K562 (cell line): ENCODE results near the gene SIT1. TPM values are rescaled to one million over a fixed set of nuclear protein-coding genes. Genes with fewer than 3 reads are reported as not detected.

Source experiments
- ATAC-seq: fragments of 200-7000 bp; cut with Tn5 transposase; 3 replicates; pipeline ENCODE4 v1.9.1; 2020; ENCODE audit warnings: moderate library complexity
- Bru-seq: library from RNA; stranded (reverse); fragments of 400-500 nt; gene quantifications from one replicate; lab custom pipeline; 2021; lab: Mats Ljungman, UMichigan
- BruChase-seq, 2 experiments: library from RNA; stranded (reverse); fragments of 400-500 nt; gene quantifications; one replicate each; lab custom pipeline; 2021; lab: Mats Ljungman, UMichigan
- BruUV-seq: library from RNA; stranded (reverse); fragments of 400-500 nt; replicated peaks from 2 replicates; lab custom pipeline; 2021; lab: Mats Ljungman, UMichigan
- CTCF ChIA-PET: fragments of 300-600 bp; formaldehyde crosslinking; extraction: SDS; loops from one replicate; lab custom pipeline; 2021; ENCODE audit warnings: low intra/inter-chr PET ratio; lab: Yijun Ruan, JAX
- POLR2A ChIA-PET: fragments of 300-600, 350-650 bp; sonication (Branson Sonifier 250); formaldehyde crosslinking; extraction: SDS; loops from one replicate; lab custom pipeline; 2021; ENCODE audit warnings: antibody characterized with exemption, inconsistent platforms; lab: Yijun Ruan, JAX
- DNase-seq, 4 experiments: peaks; one replicate each; pipeline versions ENCODE4 v3.0.0 to v3.0.0-alpha.2; 2011 to 2018; ENCODE audit warnings: low spot score in 3 of 4, mixed read lengths in 3 of 4; ENCODE audit errors: extremely low read depth in 1 of 4
- FAIRE-seq: peaks from 2 replicates; lab custom pipeline; 2011; peaks lifted over from hg19 to GRCh38; lab: Jason Lieb, UNC
- H2AFZ ChIP-seq: 2 replicates; pipeline ENCODE4 v1.6.0; 2011; ENCODE audit warnings: low read depth, low read length, control low read depth, inconsistent platforms
- H3K27ac ChIP-seq: fragments of 200-600 bp; 3 replicates; pipeline ENCODE4 v1.8.0; 2011; ENCODE audit warnings: low read depth, mild to moderate bottlenecking, control low read depth, inconsistent platforms, low read length, moderate library complexity, mixed read lengths; ENCODE audit errors: extremely low read depth
- H3K27me3 ChIP-seq, 2 experiments: fragments of 300-600 bp in 1 of 2; 2 replicates in 1 of 2; 3 replicates in 1 of 2; pipeline versions ENCODE4 v1.6.0 to v1.8.0; 2011; ENCODE audit warnings: inconsistent platforms in 2 of 2, low read length in 2 of 2, mild to moderate bottlenecking in 1 of 2, mixed read lengths in 1 of 2, moderate library complexity in 1 of 2; ENCODE audit not compliant: control insufficient read depth in 2 of 2, insufficient read depth in 2 of 2
- H3K36me3 ChIP-seq: fragments of 300-600 bp; 3 replicates; pipeline ENCODE4 v1.8.0; 2011; ENCODE audit warnings: mild to moderate bottlenecking, low read length, inconsistent platforms; ENCODE audit not compliant: control insufficient read depth, insufficient read depth
- H3K4me1 ChIP-seq, 2 experiments: fragments of 200-600 bp in 1 of 2; replicated peaks in 1 of 2; 2 replicates in 1 of 2; 3 replicates in 1 of 2; pipeline versions ENCODE4 v1.5.1 to v1.8.0; 2011; ENCODE audit warnings: inconsistent platforms in 2 of 2, low read length in 2 of 2, mild to moderate bottlenecking in 1 of 2, mixed read lengths in 1 of 2, moderate library complexity in 1 of 2; ENCODE audit not compliant: control insufficient read depth in 2 of 2, insufficient read depth in 2 of 2
- H3K4me2 ChIP-seq: 2 replicates; pipeline ENCODE4 v1.6.1; 2011; ENCODE audit warnings: low read length, control low read depth, inconsistent platforms, mixed read lengths; ENCODE audit not compliant: insufficient read depth
- H3K4me3 ChIP-seq: fragments of 200-600 bp; sonication (generic), shearing (Covaris generic); 2 replicates; pipeline ENCODE4 v1.5.1; 2016; ENCODE audit warnings: control low read depth, inconsistent platforms
- H3K79me2 ChIP-seq: fragments of 200-600 bp; 3 replicates; pipeline ENCODE4 v1.8.0; 2011; ENCODE audit warnings: low read length, inconsistent platforms; ENCODE audit not compliant: control insufficient read depth, insufficient read depth
- H3K9ac ChIP-seq, 2 experiments: 2 replicates each; pipeline versions ENCODE4 v1.6.0 to v1.6.1; 2011; ENCODE audit warnings: low read depth in 2 of 2, low read length in 2 of 2, control low read depth in 1 of 2, inconsistent platforms in 1 of 2, mild to moderate bottlenecking in 1 of 2, mixed read lengths in 1 of 2; ENCODE audit not compliant: insufficient read depth in 1 of 2
- H3K9me1 ChIP-seq: one replicate; pipeline ENCODE4 v1.6.0; 2011; ENCODE audit warnings: inconsistent platforms, mild to moderate bottlenecking, low read length, moderate library complexity; ENCODE audit not compliant: control insufficient read depth, insufficient read depth
- H3K9me3 ChIP-seq: replicated peaks from 2 replicates; pipeline ENCODE4 v1.5.1; 2011; ENCODE audit warnings: low read depth, low read length, inconsistent platforms; ENCODE audit not compliant: control insufficient read depth, insufficient read depth
- H4K20me1 ChIP-seq: replicated peaks from 2 replicates; pipeline ENCODE4 v1.6.1; 2011; ENCODE audit warnings: low read length, inconsistent platforms, mixed read lengths; ENCODE audit not compliant: control insufficient read depth, insufficient read depth
- BCLAF1 ChIP-seq, 2 experiments: fragments of 450-650 bp in 1 of 2; IDR thresholded peaks; 2 replicates each; pipeline ENCODE4 v1.6.1; 2011 to 2017; ENCODE audit warnings: low read depth in 2 of 2, antibody characterized with exemption in 1 of 2, borderline replicate concordance in 1 of 2, low read length in 1 of 2, mild to moderate bottlenecking in 1 of 2, mixed read lengths in 1 of 2; ENCODE audit not compliant: control insufficient read depth in 1 of 2
- NR2F6 ChIP-seq: fragments of 450-650 bp; formaldehyde crosslinking; IDR thresholded peaks from 2 replicates; pipeline ENCODE4 v1.4.0; 2020; ENCODE audit warnings: mild to moderate bottlenecking
- RHOXF2B ChIP-seq: fragments of 250-450 bp; sonication (Bioruptor Pico); conservative IDR thresholded peaks from 2 replicates; pipeline ENCODE4 v1.5.1; 2021
- THRAP3 ChIP-seq: fragments of 450-650 bp; IDR thresholded peaks from 2 replicates; pipeline ENCODE4 v1.6.1; 2016; ENCODE audit warnings: mild to moderate bottlenecking, inconsistent platforms, borderline replicate concordance
- ZBTB8A ChIP-seq: fragments of 450-650 bp; IDR thresholded peaks from 2 replicates; pipeline ENCODE4 v1.6.1; 2018; ENCODE audit warnings: mild to moderate bottlenecking, moderate library complexity; ENCODE audit not compliant: partially characterized antibody
- WGBS: fragments of 100-300 bp; shearing (Covaris generic); methylation state at CpG from one replicate; pipeline ENCODE4 v1.1.6; 2016; ENCODE audit warnings: low coverage, mixed read lengths; ENCODE audit not compliant: insufficient coverage; ENCODE audit errors: missing lambda C conversion rate; 5-methylcytosine and 5-hydroxymethylcytosine counted together
- in situ Hi-C: fragments of 300-500 bp; cut with MboI; formaldehyde crosslinking; loops from 4 replicates; pipeline ENCODE4 v1.15.0; 2018; ENCODE audit warnings: inconsistent platforms, mixed read lengths
- intact Hi-C: fragments of 100-400 bp; cut with micrococcal nuclease; formaldehyde crosslinking; loops from 2 replicates; pipeline ENCODE4 v1.14.2; 2022
- long read RNA-seq, 3 experiments: library from polyadenylated mRNA in 2 of 3; library from RNA in 1 of 3; unstranded in 2 of 3; stranded (forward) in 1 of 3; transcript quantifications; one replicate each; pipeline ENCODE4 v2.0.0, GENCODE V29; 2019 to 2022
- polyA minus RNA-seq, 3 experiments: library from RNA; depleted of rRNA, polyadenylated mRNA; stranded (reverse); fragments of >200 nt; gene quantifications; 2 replicates each; pipeline ENCODE4 v1.2.3, GENCODE V29; 2011
- polyA plus RNA-seq, 8 experiments: library from polyadenylated mRNA; depleted of rRNA in 4 of 8; stranded (reverse) in 5 of 8; unstranded in 3 of 8; fragments of >200 nt; fragmentation: Nextera tagmentation in 2 of 8; fragmentation: Illumina TruSeq in 1 of 8; extraction: Ambion mirVana in 2 of 8; extraction: Trizol in 1 of 8; gene quantifications; 2 replicates each; pipeline versions ENCODE4 v1.2.1 to v1.2.3, GENCODE V29; 2011 to 2014; ENCODE audit warnings: inconsistent platforms in 1 of 8, missing spikeins in 1 of 8
- total RNA-seq, 7 experiments: library from RNA; depleted of rRNA in 6 of 7; stranded (reverse); fragments of >200 nt in 6 of 7; fragmentation: Illumina TruSeq in 2 of 7; extraction: Trizol in 2 of 7; gene quantifications; 2 replicates each; pipeline versions ENCODE4 v1.2.1 to v1.2.3, GENCODE V29; 2011 to 2021; ENCODE audit warnings: low replicate concordance in 1 of 7
- TF ChIP-seq, protein P1 (sequence below): sonication (generic); formaldehyde crosslinking; IDR thresholded peaks from 2 replicates; pipeline ENCODE4 v1.4.0; 2020; ENCODE audit warnings: mild to moderate bottlenecking, missing genetic modification reagents
- TF ChIP-seq, protein P2 (sequence below): fragments of 450-650 bp; conservative IDR thresholded peaks from 2 replicates; pipeline ENCODE4 v1.6.1; 2016; ENCODE audit warnings: missing genetic modification characterization, low read depth, mild to moderate bottlenecking, missing compliant biosample characterization, moderate library complexity

SIT1 gene
- not detected in 2 replicates for total RNA-seq (2011; cell fraction: chromatin; rRNA removed; ENCODE audit: low replicate concordance)
- total RNA-seq (2011; cell fraction: nucleolus; rRNA removed): not detected in 2 replicates
- total RNA-seq (2011; cell fraction: nucleoplasm; rRNA removed): not detected in 2 replicates
- total RNA-seq (2014; rRNA removed): not detected in 2 replicates
- not detected in 2 replicates for total RNA-seq (2014; rRNA removed; fragmentation: Illumina TruSeq; extraction: Trizol)
- not detected in 2 replicates for total RNA-seq (2015; rRNA removed; fragmentation: Illumina TruSeq; extraction: Trizol)
- total RNA-seq (2021): 0.16 TPM in 1 of 2 replicates, not detected in the other
- polyA plus RNA-seq (2011; rRNA removed): not detected in 2 replicates
- polyA plus RNA-seq (2011; cell fraction: cytosol; rRNA removed): not detected in 2 replicates
- 0.14 TPM in 1 of 2 replicates, not detected in the other for polyA plus RNA-seq (2011; cell fraction: nucleus; rRNA removed)
- polyA plus RNA-seq (2012): 0.11 TPM in 1 of 2 replicates, not detected in the other
- not detected in 2 replicates for polyA plus RNA-seq (2014; fragmentation: Illumina TruSeq; extraction: Trizol)
- not detected for polyA plus RNA-seq (2014; fragmentation: Nextera tagmentation; extraction: Ambion mirVana)
- 0.13 TPM in 1 of 2 replicates, not detected in the other for polyA plus RNA-seq (2014; rRNA removed)
- not detected in 2 replicates for polyA minus RNA-seq (2011; rRNA and poly(A)+ RNA removed)
- polyA minus RNA-seq (2011; cell fraction: cytosol; rRNA and poly(A)+ RNA removed): not detected in 2 replicates
- polyA minus RNA-seq (2011; cell fraction: nucleus; rRNA and poly(A)+ RNA removed): not detected in 2 replicates
- percentile 26 among the genes with signal in this experiment for Bru-seq, nascent RNA
- BruChase-seq, experiment 1, labeled RNA remaining after a 2-hour chase: not detected
- not detected for BruChase-seq, experiment 2, labeled RNA remaining after a 6-hour chase
- long read RNA-seq, experiment 1, partial matches to known transcripts: 0 of 1 reads
- long read RNA-seq, experiment 1, other reads (novel, unspliced or antisense): 0 of 1 reads
- long read RNA-seq, experiment 2: 0 reads
- long read RNA-seq, experiment 3: 0 reads

DNA sequence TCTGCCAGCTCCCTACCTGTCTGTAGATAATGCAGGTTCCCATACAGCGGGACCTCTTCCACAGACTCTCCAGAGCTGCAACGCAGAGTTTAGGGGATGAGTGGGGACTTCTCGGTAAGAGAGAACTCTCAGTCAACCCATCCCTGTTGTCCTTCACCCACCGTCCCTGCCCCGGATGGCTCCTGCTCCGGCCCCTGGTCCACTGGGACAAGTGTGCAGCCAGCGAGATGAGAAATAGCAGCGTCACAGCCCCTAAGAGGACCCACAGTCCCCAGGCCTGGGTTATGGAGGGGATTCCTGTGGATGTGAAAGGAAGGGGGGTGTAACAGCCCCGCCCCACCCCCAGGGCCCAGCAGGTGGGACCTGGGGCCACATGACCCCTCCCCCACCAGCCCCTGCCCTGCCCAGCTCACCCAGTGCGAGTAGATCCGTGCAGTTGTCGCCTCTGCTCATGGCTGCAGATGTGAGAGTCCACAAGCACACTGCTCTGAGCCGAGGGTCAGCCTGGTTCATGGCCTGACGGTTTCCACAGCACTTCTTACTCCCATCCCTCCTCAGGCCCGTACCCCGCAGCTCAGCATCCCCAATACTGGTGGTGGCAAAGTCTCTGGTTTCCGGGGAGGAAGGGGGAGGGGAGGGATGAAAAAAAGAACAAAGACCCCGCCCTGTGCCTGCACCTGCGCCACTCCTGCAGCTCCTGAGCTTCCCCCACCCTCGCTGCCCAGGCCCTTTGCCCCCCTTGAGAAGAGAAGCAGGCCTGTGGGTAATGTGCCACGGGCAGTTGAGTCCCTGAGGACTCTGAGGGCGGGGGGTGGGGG lies at the start of gene SIT1:
TSS of gene SIT1 (minus strand) at position 591 of the 818 bp plus-strand sequence. CDS start at position 513, 78 bp downstream.
- no peaks in the 10 kb centered on the region for H3K36me3 ChIP-seq
- no peaks in the 10 kb centered on the region for H3K9me3 ChIP-seq
- no peak for ATAC-seq
- no peaks in the 10 kb centered on the region for H3K79me2 ChIP-seq
- in situ Hi-C loops: no loop called here
- peak within 1 kb of the TSS; percentile 55; the same call in 1 of the 2 replicates for H2AFZ ChIP-seq
- H3K4me3 ChIP-seq: no peak within 1 kb of the TSS
- FAIRE-seq: no peak
- intact Hi-C loops: no loop called here
- H3K9me1 ChIP-seq: no peaks in the 10 kb centered on the region
- no TSS peak for BruUV-seq
- peak within 1 kb of the TSS in 1 of 2 experiments; percentile 78; a peak in 2 of 4 replicates for H3K9ac ChIP-seq
- 60% methylated on average over 11 of the region's 22 CpGs for WGBS
- peaks cover 31 to 32% of the 10 kb centered on the region in 2 experiments for H3K4me1 ChIP-seq
- H3K27me3 ChIP-seq: no peaks in the 10 kb centered on the region
- POLR2A ChIA-PET: interaction anchor here (0.6 to 0.7 kb wide), 3 partner anchors 86 to 1351 kb away, joined by 3 read pairs; no protein-coding TSS in a partner anchor
- CTCF ChIA-PET: no interaction called here
- no peaks in the 10 kb centered on the region for H4K20me1 ChIP-seq
- no peak within 1 kb of the TSS for H3K4me2 ChIP-seq
- H3K27ac ChIP-seq: no peak within 1 kb of the TSS
- no peak for DNase-seq
- TF ChIP-seq ZBTB8A (no peak), BCLAF1 (IDR thresholded peaks at IDR 0.05; ENCODE audit: borderline replicate concordance in 1 of 2, control insufficient read depth in 1 of 2, low read depth in 2 of 2, low read length in 1 of 2) (no peak), THRAP3 (no peak), NR2F6 (no peak), RHOXF2B (CRISPR knock-in tag) (no peak)
- TF ChIP-seq, protein P1, sequence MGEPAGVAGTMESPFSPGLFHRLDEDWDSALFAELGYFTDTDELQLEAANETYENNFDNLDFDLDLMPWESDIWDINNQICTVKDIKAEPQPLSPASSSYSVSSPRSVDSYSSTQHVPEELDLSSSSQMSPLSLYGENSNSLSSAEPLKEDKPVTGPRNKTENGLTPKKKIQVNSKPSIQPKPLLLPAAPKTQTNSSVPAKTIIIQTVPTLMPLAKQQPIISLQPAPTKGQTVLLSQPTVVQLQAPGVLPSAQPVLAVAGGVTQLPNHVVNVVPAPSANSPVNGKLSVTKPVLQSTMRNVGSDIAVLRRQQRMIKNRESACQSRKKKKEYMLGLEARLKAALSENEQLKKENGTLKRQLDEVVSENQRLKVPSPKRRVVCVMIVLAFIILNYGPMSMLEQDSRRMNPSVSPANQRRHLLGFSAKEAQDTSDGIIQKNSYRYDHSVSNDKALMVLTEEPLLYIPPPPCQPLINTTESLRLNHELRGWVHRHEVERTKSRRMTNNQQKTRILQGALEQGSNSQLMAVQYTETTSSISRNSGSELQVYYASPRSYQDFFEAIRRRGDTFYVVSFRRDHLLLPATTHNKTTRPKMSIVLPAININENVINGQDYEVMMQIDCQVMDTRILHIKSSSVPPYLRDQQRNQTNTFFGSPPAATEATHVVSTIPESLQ: no peak
- TF ChIP-seq, protein P2, sequence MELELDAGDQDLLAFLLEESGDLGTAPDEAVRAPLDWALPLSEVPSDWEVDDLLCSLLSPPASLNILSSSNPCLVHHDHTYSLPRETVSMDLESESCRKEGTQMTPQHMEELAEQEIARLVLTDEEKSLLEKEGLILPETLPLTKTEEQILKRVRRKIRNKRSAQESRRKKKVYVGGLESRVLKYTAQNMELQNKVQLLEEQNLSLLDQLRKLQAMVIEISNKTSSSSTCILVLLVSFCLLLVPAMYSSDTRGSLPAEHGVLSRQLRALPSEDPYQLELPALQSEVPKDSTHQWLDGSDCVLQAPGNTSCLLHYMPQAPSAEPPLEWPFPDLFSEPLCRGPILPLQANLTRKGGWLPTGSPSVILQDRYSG (tag): no peak
